Esophagus squamous epithelium (tissue), 4 donors: ENCODE results near the gene SNAPC2.

Experiments used
- POLR2A ChIP-seq, 4 donors: fragments of 450-650 bp; IDR thresholded peaks; one replicate each; pipeline ENCODE4 v1.6.1; 2017; ENCODE audit warnings: antibody characterized with exemption in 4 of 4, mild to moderate bottlenecking in 4 of 4, moderate library complexity in 3 of 4
- TF ChIP-seq, protein P1 (sequence below), 6 experiments: fragments of 450-650 bp in 4 of 6; fragments of 200-600 bp in 2 of 6; sonication (generic) in 2 of 6; IDR thresholded peaks; one replicate each; pipeline ENCODE4 v1.5.1; 2016 to 2019; ENCODE audit warnings: antibody characterized with exemption in 6 of 6, mild to moderate bottlenecking in 4 of 6, moderate library complexity in 4 of 6

DNA sequence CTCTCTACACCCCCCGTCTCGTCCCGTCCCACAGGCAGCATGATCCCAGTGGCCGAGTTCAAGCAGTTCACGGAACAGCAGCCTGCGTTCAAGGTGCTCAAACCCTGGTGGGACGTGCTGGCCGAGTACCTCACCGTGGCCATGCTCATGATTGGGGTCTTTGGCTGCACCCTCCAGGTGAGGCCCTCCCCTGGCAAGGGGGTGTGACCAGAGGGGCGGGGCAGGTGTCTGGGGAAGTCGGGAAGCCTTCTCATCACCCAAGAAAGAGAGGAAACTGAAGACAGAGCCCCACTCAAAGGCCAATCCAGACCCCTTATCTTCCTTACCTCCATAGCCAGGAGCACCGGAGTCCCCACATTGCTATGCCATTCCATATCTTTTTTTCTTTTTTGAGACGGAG, 24.6 kb upstream of the SNAPC2 start:
- TF ChIP-seq, protein P1, sequence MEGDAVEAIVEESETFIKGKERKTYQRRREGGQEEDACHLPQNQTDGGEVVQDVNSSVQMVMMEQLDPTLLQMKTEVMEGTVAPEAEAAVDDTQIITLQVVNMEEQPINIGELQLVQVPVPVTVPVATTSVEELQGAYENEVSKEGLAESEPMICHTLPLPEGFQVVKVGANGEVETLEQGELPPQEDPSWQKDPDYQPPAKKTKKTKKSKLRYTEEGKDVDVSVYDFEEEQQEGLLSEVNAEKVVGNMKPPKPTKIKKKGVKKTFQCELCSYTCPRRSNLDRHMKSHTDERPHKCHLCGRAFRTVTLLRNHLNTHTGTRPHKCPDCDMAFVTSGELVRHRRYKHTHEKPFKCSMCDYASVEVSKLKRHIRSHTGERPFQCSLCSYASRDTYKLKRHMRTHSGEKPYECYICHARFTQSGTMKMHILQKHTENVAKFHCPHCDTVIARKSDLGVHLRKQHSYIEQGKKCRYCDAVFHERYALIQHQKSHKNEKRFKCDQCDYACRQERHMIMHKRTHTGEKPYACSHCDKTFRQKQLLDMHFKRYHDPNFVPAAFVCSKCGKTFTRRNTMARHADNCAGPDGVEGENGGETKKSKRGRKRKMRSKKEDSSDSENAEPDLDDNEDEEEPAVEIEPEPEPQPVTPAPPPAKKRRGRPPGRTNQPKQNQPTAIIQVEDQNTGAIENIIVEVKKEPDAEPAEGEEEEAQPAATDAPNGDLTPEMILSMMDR (IDR thresholded peaks at IDR 0.05): no peak
- no peak for TF ChIP-seq POLR2A (IDR thresholded peaks at IDR 0.05)
